Stomach (tissue), 9 donors: ENCODE results near the gene UTP4. TPM values are rescaled to one million over a fixed set of nuclear protein-coding genes. Genes with fewer than 3 reads are reported as not detected.

Source experiments
- DNase-seq, 2 donors: peaks; one replicate each; pipeline versions ENCODE4 v3.0.0 to v3.0.0-alpha.2; 2013 to 2019
- H3K27ac ChIP-seq, 5 donors: fragments of 200-600 bp in 4 of 5; sonication (generic) in 4 of 5; one replicate each; pipeline ENCODE4 v1.5.1; 2013 to 2019; ENCODE audit warnings: mild to moderate bottlenecking in 1 of 5, moderate library complexity in 1 of 5
- H3K27me3 ChIP-seq, 3 donors: fragments of 200-600 bp; sonication (generic); one replicate each; pipeline ENCODE4 v1.5.1; 2017 to 2019; ENCODE audit warnings: mixed run types in 1 of 3
- H3K36me3 ChIP-seq, 4 donors: fragments of 200-600 bp; sonication (generic); 1 replicate in 3 of 4; 2 replicates in 1 of 4; pipeline ENCODE4 v1.5.1; 2016 to 2019
- H3K4me1 ChIP-seq, 4 donors: fragments of 200-600 bp; sonication (generic); one replicate each; pipeline ENCODE4 v1.5.1; 2016 to 2019
- H3K4me3 ChIP-seq, 4 donors: fragments of 200-600 bp; sonication (generic) in 3 of 4; one replicate each; pipeline ENCODE4 v1.5.1; 2016 to 2019; ENCODE audit warnings: mild to moderate bottlenecking in 1 of 4
- H3K9me3 ChIP-seq, 4 donors: fragments of 200-600 bp; sonication (generic); one replicate each; pipeline ENCODE4 v1.5.1; 2016 to 2019
- CTCF ChIP-seq, 7 experiments: fragments of 450-650 bp in 4 of 7; fragments of 200-600 bp in 3 of 7; sonication (generic) in 3 of 7; IDR thresholded peaks; one replicate each; pipeline ENCODE4 v1.5.1; 2016 to 2019; ENCODE audit warnings: antibody characterized with exemption in 7 of 7, control low read depth in 2 of 7, mild to moderate bottlenecking in 1 of 7
- EP300 ChIP-seq: sonication (generic); formaldehyde crosslinking; IDR thresholded peaks from one replicate; pipeline ENCODE4 v1.6.1; 2017; ENCODE audit warnings: antibody characterized with exemption
- POLR2A ChIP-seq, 4 donors: fragments of 450-650 bp; IDR thresholded peaks; one replicate each; pipeline ENCODE4 v1.6.1; 2016; ENCODE audit warnings: antibody characterized with exemption in 4 of 4, control low read depth in 2 of 4, mild to moderate bottlenecking in 1 of 4, moderate library complexity in 1 of 4
- POLR2AphosphoS5 ChIP-seq, 3 donors: sonication (generic); formaldehyde crosslinking; IDR thresholded peaks; one replicate each; pipeline ENCODE4 v1.6.1; 2016; ENCODE audit warnings: antibody characterized with exemption in 3 of 3
- WGBS, 5 donors: extraction: QIAGEN DNeasy Blood & Tissue Kit in 3 of 5; methylation state at CpG; one replicate each; pipeline versions ENCODE4 v1.1.5 to v1.1.7; 2013 to 2018; 5-methylcytosine and 5-hydroxymethylcytosine counted together
- intact Hi-C: fragments of 100-400 bp; cut with DNase I; formaldehyde crosslinking; loops from one replicate; pipeline ENCODE4 v1.15.1; 2023; ENCODE audit warnings: low total_unique reads
- polyA plus RNA-seq, 3 donors: library from polyadenylated mRNA; stranded (reverse); fragments of 200-250 nt; gene quantifications; one replicate each; pipeline ENCODE4 v1.2.3, GENCODE V29; 2013
- total RNA-seq, 5 donors: library from RNA; depleted of rRNA; stranded (reverse); fragments of >200 nt; gene quantifications; one replicate each; pipeline versions ENCODE4 v1.1.0 to v1.2.3, GENCODE V29; 2014 to 2016
- donor health status: healthy with polysubstance abuse.
- donor health status: Bipolar disorder and iron deficiency.
- donor health status: healthy.

UTP4 gene
- total and polyA plus RNA-seq, 8 donors: 8.1 to 68.8 (median 30.9) TPM

DNA sequence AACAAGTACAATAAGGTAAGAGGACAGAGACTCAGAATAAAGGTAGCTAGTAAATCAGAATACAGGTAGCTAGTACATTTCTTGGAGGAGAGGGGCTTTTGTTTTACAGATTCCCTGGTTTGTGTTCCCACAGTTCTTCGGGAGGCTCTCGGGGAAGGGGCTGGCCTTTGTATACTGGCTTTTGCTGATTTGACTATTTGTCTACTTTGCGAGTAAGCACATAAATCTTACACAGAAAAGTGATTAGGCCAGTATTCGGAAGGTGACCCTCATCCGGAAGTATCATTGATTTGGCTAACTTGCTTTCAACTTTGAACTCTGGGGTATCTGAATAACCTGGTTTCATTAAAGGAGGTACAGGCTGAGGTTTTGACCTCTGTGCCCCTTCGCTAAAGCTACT, 33.1 kb downstream of the UTP4 start:
- H3K9me3 ChIP-seq: no peaks in the 10 kb centered on the region
- H3K27ac ChIP-seq: no peak overlapping the region
- 85 to 93% (median 88%) methylated on average over 6 of the region's 6 CpGs for WGBS, 5 donors
- no peaks in the 10 kb centered on the region for H3K27me3 ChIP-seq
- intact Hi-C loops: no loop called here
- TF ChIP-seq POLR2AphosphoS5 (IDR thresholded peaks at IDR 0.05) (no peak), CTCF (IDR thresholded peaks at IDR 0.05) (no peak), POLR2A (IDR thresholded peaks at IDR 0.05) (no peak), EP300 (no peak)
- H3K4me3 ChIP-seq: no peak overlapping the region
- DNase-seq: no peak
- peaks cover 0 to 18% (median 5%) of the 10 kb centered on the region in 4 donors for H3K4me1 ChIP-seq
- H3K36me3 ChIP-seq: peaks cover 33 to 89% (median 88%) of the 10 kb centered on the region in 4 donors

- Histone ChIP-seq H3K4me3 (no peak overlapping the region), H3K27me3 (no peaks in the 10 kb centered on the region), H3K4me1 (peaks cover 0 to 26% (median 12%) of the 10 kb centered on the region in 4 donors), H3K36me3 (peaks cover 25 to 81% (median 80%) of the 10 kb centered on the region in 4 donors), H3K27ac (no peak overlapping the region), H3K9me3 (no peaks in the 10 kb centered on the region)
- TF ChIP-seq CTCF (IDR thresholded peaks at IDR 0.05) (no peak), POLR2AphosphoS5 (IDR thresholded peaks at IDR 0.05) (no peak), EP300 (no peak), POLR2A (IDR thresholded peaks at IDR 0.05) (no peak)
- 53 to 74% (median 68%) methylated on average over 8 of the region's 8 CpGs for WGBS, 5 donors
- intact Hi-C loops: no loop called here
- DNase-seq: no peak
These were observed 33.9 kb downstream of the UTP4 start for GRCh38 chr16:69166221-69166833.

DNA sequence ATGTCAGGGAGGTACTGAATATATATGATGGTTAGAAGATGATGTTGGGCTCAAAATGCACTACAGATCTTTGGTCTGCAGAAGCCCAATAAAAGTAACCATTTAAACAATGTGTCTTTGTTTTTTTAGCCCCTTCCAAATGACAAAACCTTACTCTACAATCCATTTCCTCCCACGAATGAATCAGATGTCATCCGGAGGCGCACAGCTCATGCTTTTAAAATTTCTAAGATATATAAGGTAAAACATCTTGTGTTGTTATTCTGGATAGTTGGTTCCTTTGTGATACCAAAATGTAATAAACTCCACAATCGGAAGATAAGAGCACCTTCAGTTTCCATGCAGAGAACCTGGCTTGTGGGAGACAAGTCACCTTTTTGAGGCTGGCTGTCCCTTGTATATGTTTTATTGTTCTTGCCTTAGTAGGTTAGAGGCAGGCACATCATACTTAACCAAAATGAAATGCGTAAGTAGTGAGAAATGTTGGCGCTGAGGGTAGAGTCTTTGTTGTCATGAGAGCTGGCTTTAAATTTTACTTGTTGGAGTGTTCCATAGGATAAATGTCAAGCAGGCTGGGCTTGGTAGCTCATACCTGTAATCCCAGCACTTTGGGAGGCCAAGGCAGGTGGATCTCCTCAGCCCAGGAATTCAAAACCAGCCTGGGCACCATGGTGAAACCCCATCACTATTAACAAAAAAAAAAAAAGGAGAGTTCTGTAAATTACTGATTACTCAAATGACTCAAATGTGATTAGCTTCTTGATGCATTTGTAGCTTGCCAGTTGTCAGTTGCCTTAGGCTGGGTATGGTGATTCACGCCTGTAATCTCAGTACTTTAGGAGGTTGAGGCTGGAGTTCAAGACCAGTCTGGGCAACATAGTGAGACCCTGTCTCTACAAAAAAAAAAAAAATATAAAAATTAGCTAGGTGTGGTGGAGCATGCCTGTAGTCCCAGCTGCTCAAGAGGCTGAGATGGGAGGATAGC, 34.8 kb downstream of the UTP4 start:
- H3K36me3 ChIP-seq: peaks cover 18 to 72% (median 71%) of the 10 kb centered on the region in 4 donors
- 89 to 92% (median 92%) methylated on average over 7 of the region's 7 CpGs for WGBS, 5 donors
- DNase-seq: no peak

More for the DNA sequence above, 34.8 kb downstream of the UTP4 start:
- intact Hi-C loops: no loop called here
- Histone ChIP-seq H3K4me3 (no peak overlapping the region), H3K27me3 (no peaks in the 10 kb centered on the region), H3K9me3 (no peaks in the 10 kb centered on the region), H3K27ac (no peak overlapping the region), H3K4me1 (peaks cover 1 to 35% (median 18%) of the 10 kb centered on the region in 4 donors)
- TF ChIP-seq POLR2AphosphoS5 (IDR thresholded peaks at IDR 0.05): no peak
- no peak for TF ChIP-seq EP300
- TF ChIP-seq CTCF (IDR thresholded peaks at IDR 0.05): no peak
- no peak for TF ChIP-seq POLR2A (IDR thresholded peaks at IDR 0.05)
